HG03460 (cell line): ENCODE results near the gene NEK9.

Source experiments
- ATAC-seq: cut with Tn5 transposase; IDR thresholded peaks from one replicate; pipeline ENCODE4 v1.9.1; 2021; ENCODE audit not compliant: unreplicated experiment

NEK9 gene

DNA sequence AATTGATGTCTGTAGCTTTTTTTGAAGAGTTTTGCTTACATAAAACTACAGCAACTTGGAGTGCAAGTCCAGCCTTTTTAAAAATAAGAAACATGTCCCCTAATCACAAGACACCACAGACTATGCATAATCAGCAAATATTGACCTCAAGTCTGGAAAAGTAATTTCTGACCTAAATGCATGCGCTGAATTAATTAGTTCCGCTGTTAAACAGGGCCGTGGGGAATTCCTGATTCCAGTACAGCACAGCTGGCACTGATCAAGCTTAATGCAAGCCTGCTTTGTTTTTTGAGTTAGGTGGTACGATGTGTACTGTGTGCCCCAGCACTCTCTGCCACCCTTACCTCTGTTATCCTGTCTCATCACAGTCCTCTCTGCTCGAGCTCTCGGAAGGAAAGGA lies 84.8 kb downstream of the NEK9 start:
- no peak for ATAC-seq

DNA sequence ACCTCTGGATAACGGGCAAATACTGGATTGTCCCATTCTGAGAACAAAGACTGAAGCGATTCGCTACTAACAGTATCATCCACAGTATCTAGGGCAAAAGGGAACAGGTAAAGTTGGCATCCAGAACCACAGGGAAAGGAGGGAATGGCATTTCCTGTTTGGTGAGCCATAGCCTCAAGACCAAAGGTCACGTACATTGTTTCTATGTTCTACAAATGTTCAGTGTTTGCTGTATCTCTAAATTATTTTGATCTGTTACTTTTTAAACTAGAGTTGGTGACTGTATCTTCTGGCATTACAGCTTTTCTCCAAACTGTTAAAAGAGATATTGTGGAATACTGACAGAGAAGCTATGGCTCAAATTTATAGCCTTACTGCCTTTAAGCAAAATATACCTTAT lies 85.2 kb downstream of the NEK9 start:
- ATAC-seq, result no peak

DNA sequence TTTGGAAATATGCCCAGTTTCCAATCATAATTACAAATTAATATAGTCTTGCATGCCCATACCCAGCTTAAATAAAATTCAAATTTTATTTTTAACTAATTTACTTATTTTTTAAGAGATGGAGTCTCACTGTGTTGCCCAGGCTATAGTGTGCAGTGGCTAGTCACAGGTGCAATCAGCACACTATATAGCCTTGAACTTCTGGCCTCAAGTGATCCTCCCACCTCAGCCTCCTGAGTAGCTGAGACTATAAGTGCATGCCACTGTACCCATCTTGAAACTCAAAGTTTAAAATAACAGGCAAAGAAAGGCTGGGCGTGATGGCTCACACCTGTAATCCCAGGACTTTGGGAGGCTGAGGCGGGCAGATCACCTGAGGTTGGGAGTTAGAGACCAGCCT lies 85.9 kb downstream of the NEK9 start:
- ATAC-seq, result no peak

DNA sequence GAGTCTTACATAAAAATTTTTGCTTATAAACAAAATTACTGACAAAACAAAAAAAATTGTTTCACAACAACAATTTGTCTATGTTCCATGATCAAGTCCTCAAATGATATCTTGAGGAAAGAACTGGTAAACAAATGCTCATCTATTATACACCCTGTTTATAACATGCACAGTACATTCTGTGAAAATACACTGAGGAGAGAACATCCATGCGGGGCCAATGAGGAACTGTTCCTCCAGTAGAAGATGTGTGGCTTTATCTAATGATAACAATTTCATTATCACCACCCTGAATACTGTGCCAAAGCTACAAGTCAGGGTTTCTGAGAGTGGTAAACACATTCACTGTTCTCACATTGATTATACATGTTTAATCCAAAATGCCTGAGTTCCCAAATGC lies 86.3 kb downstream of the NEK9 start:
- ATAC-seq, result no peak

- no peak for ATAC-seq
Observed at GRCh38 chr14:75032939-75033338, 93.9 kb downstream of the NEK9 start.

GRCh38 chr14:75030147-75030546 lies 96.7 kb downstream of the NEK9 start:
- no peak for ATAC-seq
